DND-41 (cell line): Measurements from ENCODE around the gene CD164L2.

Source experiments
- EZH2 ChIP-seq: IDR thresholded peaks from 3 replicates; pipeline ENCODE4 v1.6.1; 2012; ENCODE audit warnings: borderline replicate concordance, low read depth, mild to moderate bottlenecking, moderate library complexity, low read length, inconsistent platforms; ENCODE audit not compliant: severe bottlenecking
- TF ChIP-seq, protein P1 (sequence below): IDR thresholded peaks from 2 replicates; pipeline ENCODE4 v1.5.1; 2012; ENCODE audit warnings: borderline replicate concordance, low read length, moderate library complexity, mild to moderate bottlenecking; ENCODE audit not compliant: poor library complexity, severe bottlenecking; ENCODE audit errors: extremely low read depth

DNA sequence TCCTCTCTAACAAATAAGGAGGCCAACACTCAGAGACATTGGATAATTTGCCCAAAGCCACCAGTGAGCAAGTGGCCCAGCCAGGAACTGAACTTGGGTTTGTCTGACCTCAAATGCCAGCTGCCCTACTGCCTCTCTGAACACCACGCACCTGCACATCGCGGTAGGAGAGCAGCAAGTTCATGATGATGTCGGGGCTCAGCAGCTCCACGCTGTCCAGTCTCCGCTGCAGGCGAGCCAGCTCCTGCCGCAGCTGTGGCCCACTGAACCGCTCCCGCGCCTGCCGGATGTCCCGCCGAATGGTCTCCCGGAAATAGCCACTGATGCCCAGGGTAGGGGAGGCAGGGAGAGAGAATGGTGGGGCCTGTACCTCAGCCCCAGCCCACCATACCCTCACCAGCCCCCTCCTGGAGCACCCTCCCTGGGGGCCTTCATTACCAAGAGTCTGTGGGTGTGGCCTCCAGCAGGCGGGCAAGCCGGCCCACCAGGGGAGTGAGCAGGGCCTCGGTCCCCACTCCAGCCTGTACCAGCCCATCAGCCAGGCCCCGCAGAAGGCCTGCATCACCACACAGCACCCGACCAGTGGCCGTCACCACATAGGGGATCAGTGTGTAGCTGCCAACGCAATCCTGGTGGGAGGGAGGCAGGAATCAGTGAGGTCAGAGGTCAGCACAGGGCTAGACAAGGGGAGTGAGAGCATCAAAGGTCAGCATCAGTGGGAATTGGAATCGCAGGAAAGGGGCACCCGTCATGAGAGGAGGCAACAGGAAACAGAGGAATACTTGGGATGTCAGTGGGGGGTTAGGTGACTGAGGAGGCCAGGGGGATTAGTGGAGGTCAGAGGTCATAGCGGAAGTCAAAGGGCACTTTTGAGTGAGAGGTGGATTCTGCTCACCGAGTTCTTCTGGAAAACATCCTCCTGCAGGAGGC, 19.1 kb downstream of the CD164L2 start:
- TF ChIP-seq, protein P1, sequence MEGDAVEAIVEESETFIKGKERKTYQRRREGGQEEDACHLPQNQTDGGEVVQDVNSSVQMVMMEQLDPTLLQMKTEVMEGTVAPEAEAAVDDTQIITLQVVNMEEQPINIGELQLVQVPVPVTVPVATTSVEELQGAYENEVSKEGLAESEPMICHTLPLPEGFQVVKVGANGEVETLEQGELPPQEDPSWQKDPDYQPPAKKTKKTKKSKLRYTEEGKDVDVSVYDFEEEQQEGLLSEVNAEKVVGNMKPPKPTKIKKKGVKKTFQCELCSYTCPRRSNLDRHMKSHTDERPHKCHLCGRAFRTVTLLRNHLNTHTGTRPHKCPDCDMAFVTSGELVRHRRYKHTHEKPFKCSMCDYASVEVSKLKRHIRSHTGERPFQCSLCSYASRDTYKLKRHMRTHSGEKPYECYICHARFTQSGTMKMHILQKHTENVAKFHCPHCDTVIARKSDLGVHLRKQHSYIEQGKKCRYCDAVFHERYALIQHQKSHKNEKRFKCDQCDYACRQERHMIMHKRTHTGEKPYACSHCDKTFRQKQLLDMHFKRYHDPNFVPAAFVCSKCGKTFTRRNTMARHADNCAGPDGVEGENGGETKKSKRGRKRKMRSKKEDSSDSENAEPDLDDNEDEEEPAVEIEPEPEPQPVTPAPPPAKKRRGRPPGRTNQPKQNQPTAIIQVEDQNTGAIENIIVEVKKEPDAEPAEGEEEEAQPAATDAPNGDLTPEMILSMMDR, result no peak
- no peak for TF ChIP-seq EZH2
